Skin of body (tissue), 3 donors: Measurements from ENCODE around the gene ZNF500. TPM values are rescaled to one million over a fixed set of nuclear protein-coding genes. Genes with fewer than 3 reads are reported as not detected.

Experiments
- DNase-seq: peaks from one replicate; lab custom pipeline; 2025; lab: John Stamatoyannopoulos, UW
- small RNA-seq: library from RNA; depleted of rRNA; stranded (forward); fragments of <200 nt; gene quantifications from one replicate; pipeline ENCODE3, GENCODE V24; 2014; ENCODE audit warnings: low replicate concordance
- total RNA-seq: library from RNA; depleted of rRNA; stranded (reverse); fragments of >200 nt; gene quantifications from one replicate; pipeline ENCODE4 v1.2.3, GENCODE V29; 2014

Gene ZNF500
- total RNA-seq, 1 donor from 2014 or later: 5.5 TPM

GRCh38 chr16:4706871-4707270 lies 60.1 kb downstream of the ZNF500 start:
- DNase-seq: no peak

GRCh38 chr16:4704913-4705312 lies 62.0 kb downstream of the ZNF500 start:
- no peak for DNase-seq

GRCh38 chr16:4704491-4704890 lies 62.5 kb downstream of the ZNF500 start:
- no peak for DNase-seq

- no peak for DNase-seq
These were observed 63.1 kb downstream of the ZNF500 start for GRCh38 chr16:4703906-4704305.

GRCh38 chr16:4702466-4702808 lies 64.5 kb downstream of the ZNF500 start:
- DNase-seq: no peak

GRCh38 chr16:4701791-4702465 lies 65.0 kb downstream of the ZNF500 start:
- no peak for DNase-seq

- no peak for DNase-seq
These were observed 65.8 kb downstream of the ZNF500 start for GRCh38 chr16:4700997-4701743.

- DNase-seq: no peak
These were observed 66.5 kb downstream of the ZNF500 start for GRCh38 chr16:4700380-4700996.

GRCh38 chr16:4699046-4699556 lies 67.9 kb downstream of the ZNF500 start:
- no peak for DNase-seq

GRCh38 chr16:4698321-4699045 lies 68.5 kb downstream of the ZNF500 start:
- DNase-seq: no peak

Small RNA genes within 50 kb of the gene (small RNA-seq; reads per million reads assigned to genes)
- gene RF00017: not detected

Other genes with a start within 250 kb of the ZNF500 start
- 6.6 TPM for gene CDIP1, start 228.4 kb downstream of the ZNF500 start, total RNA-seq
- 0.30 TPM for gene C16orf96, start 210.8 kb downstream of the ZNF500 start, total RNA-seq
- gene UBALD1, start 152.3 kb downstream of the ZNF500 start, total RNA-seq: 4.7 TPM
- 21.6 TPM for gene MGRN1, start 142.3 kb downstream of the ZNF500 start, total RNA-seq
- gene NUDT16L1, start 73.6 kb downstream of the ZNF500 start, total RNA-seq: 19.9 TPM
- 16.9 TPM for gene ANKS3, start 32.9 kb downstream of the ZNF500 start, total RNA-seq
- gene DNAAF8, start 32.6 kb downstream of the ZNF500 start, total RNA-seq: 0.59 TPM
- not detected for gene SEPTIN12, start 21.2 kb upstream of the ZNF500 start, total RNA-seq
- gene SMIM22, start 28.2 kb upstream of the ZNF500 start, total RNA-seq: 1.3 TPM
- 5.3 TPM for gene ROGDI, start 35.5 kb upstream of the ZNF500 start, total RNA-seq
- gene GLYR1, start 80.1 kb upstream of the ZNF500 start, total RNA-seq: 35.1 TPM
- gene UBN1, start 80.3 kb upstream of the ZNF500 start, total RNA-seq: 23.5 TPM
- gene PPL, start 170.0 kb upstream of the ZNF500 start, total RNA-seq: 69.8 TPM
- gene SEC14L5, start 191.2 kb upstream of the ZNF500 start, total RNA-seq: 0.49 TPM